ENCODE measurements around the gene MRTFB. TPM values are rescaled to one million over a fixed set of nuclear protein-coding genes. Genes with fewer than 3 reads are reported as not detected.

The MRTFB gene
- total and polyA plus RNA-seq, 4 donors, result 19.1 to 32.1 (median 25.1) TPM

DNA sequence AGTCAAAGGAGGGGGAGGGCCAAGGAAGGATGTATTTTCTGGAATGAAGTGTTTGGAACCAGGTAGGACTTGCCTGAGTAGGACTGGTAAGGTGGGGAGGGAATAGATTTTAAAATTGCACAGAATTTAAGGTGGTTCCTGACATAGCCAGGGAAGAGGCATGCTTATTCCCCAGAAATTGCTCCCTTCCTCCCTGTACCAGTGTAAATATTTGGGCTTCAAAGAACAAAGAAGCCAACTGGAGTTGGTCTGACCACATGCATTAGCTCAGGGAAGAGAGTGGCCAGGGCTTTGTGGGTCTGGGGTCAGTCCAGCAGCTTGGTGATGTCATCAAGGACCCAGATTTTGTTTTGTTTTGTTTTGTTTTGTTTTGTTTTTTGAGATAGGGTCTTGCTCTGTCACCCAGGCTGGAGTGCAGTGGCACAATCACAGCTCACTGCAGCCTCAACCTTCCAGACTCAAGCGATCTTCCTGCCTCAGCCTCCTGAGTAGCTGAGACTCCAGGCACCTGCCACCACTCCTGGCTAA, 9.3 kb upstream of the MRTFB start:
- no peak overlapping the region for H3K27ac ChIP-seq (ENCODE audit: low read depth, low read length)

DNA sequence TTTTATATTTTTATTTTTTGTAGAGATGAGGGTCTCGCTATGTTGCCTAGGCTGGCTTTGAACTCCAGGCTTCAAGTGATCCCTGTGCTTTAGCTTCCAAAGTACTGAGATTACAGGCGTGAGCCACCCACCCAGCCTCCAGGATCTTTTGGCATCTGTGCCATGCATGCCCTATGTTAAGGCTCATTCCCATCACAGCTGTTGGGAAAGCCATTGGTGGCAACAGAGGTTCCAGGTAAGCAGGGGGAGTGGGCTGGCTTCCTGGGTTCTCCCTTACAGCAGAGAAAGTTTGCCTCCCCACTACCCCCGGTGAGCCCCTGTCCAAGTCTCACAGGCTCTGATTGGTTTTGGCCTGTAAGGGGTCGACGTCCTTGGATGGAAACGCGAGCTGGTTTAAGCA, 8.9 kb upstream of the MRTFB start:
- WGBS (ENCODE audit: insufficient coverage), result 54% methylated on average over 2 of the region's 7 CpGs
- no peak overlapping the region for H3K27ac ChIP-seq (ENCODE audit: low read depth, low read length)
- no peaks in the 10 kb centered on the region for H3K36me3 ChIP-seq (ENCODE audit: control insufficient read depth, insufficient read depth, low read length)
- H3K9me3 ChIP-seq (ENCODE audit: control insufficient read depth, insufficient read depth, low read length), result no peaks in the 10 kb centered on the region
- no peak for DNase-seq (ENCODE audit: low read depth in 4 of 6, low spot score in 6 of 6)
- no peaks in the 10 kb centered on the region for H3K4me1 ChIP-seq (ENCODE audit: control insufficient read depth, insufficient read depth, low read length)
- no peak overlapping the region for H3K4me3 ChIP-seq (ENCODE audit: low read depth, low read length)
- no peaks in the 10 kb centered on the region for H3K27me3 ChIP-seq (ENCODE audit: control insufficient read depth, insufficient read depth, low read length)

More for the DNA sequence above, 9.3 kb upstream of the MRTFB start:
- Histone ChIP-seq H3K9me3 (ENCODE audit: control insufficient read depth, insufficient read depth, low read length) (no peaks in the 10 kb centered on the region), H3K4me3 (ENCODE audit: low read depth, low read length) (no peak overlapping the region), H3K4me1 (ENCODE audit: control insufficient read depth, insufficient read depth, low read length) (no peaks in the 10 kb centered on the region), H3K36me3 (ENCODE audit: control insufficient read depth, insufficient read depth, low read length) (no peaks in the 10 kb centered on the region), H3K27me3 (ENCODE audit: control insufficient read depth, insufficient read depth, low read length) (no peaks in the 10 kb centered on the region)
- WGBS (ENCODE audit: insufficient coverage), result no CpG with 5 or more reads among the region's 1 CpG
- DNase-seq (ENCODE audit: low read depth in 4 of 6, low spot score in 6 of 6), result no peak

- Histone ChIP-seq H3K27ac (ENCODE audit: low read depth, low read length) (no peak overlapping the region), H3K27me3 (ENCODE audit: control insufficient read depth, insufficient read depth, low read length) (no peaks in the 10 kb centered on the region), H3K4me1 (ENCODE audit: control insufficient read depth, insufficient read depth, low read length) (no peaks in the 10 kb centered on the region), H3K9me3 (ENCODE audit: control insufficient read depth, insufficient read depth, low read length) (no peaks in the 10 kb centered on the region), H3K4me3 (ENCODE audit: low read depth, low read length) (no peak overlapping the region), H3K36me3 (ENCODE audit: control insufficient read depth, insufficient read depth, low read length) (no peaks in the 10 kb centered on the region)
- DNase-seq (ENCODE audit: low read depth in 4 of 6, low spot score in 6 of 6), result no peak
- WGBS (ENCODE audit: insufficient coverage), result 100% methylated on average over 4 of the region's 6 CpGs
Measured at GRCh38 chr16:14063618-14064581, 7.2 kb upstream of the MRTFB start.

DNA sequence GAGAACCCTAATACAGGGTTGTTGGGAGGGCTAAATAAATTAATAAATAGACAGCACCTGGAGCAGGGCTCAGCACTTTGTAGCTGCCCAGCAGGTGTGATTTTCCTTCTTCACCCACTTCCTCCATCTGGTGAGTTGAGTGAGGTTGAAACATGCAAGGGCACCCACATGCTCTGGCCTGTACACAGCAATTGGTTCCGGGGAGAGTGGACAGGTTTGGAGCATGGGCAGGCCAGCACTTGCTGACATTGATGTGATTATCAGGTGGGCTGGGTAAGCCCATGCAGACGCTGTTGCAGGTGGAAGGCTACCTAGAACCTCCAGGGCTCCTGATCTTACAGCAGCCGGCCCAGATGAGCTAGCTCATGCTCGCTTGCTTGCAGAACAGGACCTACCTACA, 1.3 kb upstream of the MRTFB start:
- Histone ChIP-seq H3K4me3 (ENCODE audit: low read depth, low read length) (no peak overlapping the region), H3K27ac (ENCODE audit: low read depth, low read length) (no peak overlapping the region), H3K4me1 (ENCODE audit: control insufficient read depth, insufficient read depth, low read length) (peaks cover 16% of the 10 kb centered on the region), H3K9me3 (ENCODE audit: control insufficient read depth, insufficient read depth, low read length) (no peaks in the 10 kb centered on the region), H3K36me3 (ENCODE audit: control insufficient read depth, insufficient read depth, low read length) (no peaks in the 10 kb centered on the region), H3K27me3 (ENCODE audit: control insufficient read depth, insufficient read depth, low read length) (no peaks in the 10 kb centered on the region)
- WGBS (ENCODE audit: insufficient coverage), result 84% methylated on average over 4 of the region's 4 CpGs
- DNase-seq (ENCODE audit: low read depth in 4 of 6, low spot score in 6 of 6), result no peak

- Histone ChIP-seq H3K9me3 (ENCODE audit: control insufficient read depth, insufficient read depth, low read length) (no peaks in the 10 kb centered on the region), H3K27ac (ENCODE audit: low read depth, low read length) (peak overlapping the region; percentile 64), H3K27me3 (ENCODE audit: control insufficient read depth, insufficient read depth, low read length) (no peaks in the 10 kb centered on the region), H3K4me1 (ENCODE audit: control insufficient read depth, insufficient read depth, low read length) (peaks cover 16% of the 10 kb centered on the region), H3K36me3 (ENCODE audit: control insufficient read depth, insufficient read depth, low read length) (no peaks in the 10 kb centered on the region), H3K4me3 (ENCODE audit: low read depth, low read length) (peak overlapping the region; percentile 78)
- DNase-seq (ENCODE audit: low read depth in 4 of 6, low spot score in 6 of 6), result peak in 1 of 6 donors; percentile 2
- 50% methylated on average over 2 of the region's 4 CpGs for whole genome bisulfite sequencing (ENCODE audit: insufficient coverage)
Measured at GRCh38 chr16:14070555-14070876, 603 bp upstream of the MRTFB start.

- H3K27ac ChIP-seq (ENCODE audit: low read depth, low read length), result no peak overlapping the region
- DNase-seq (ENCODE audit: low read depth in 4 of 6, low spot score in 6 of 6), result peak in 2 of 6 donors; percentile 15 to 51
- no peaks in the 10 kb centered on the region for H3K27me3 ChIP-seq (ENCODE audit: control insufficient read depth, insufficient read depth, low read length)
- H3K9me3 ChIP-seq (ENCODE audit: control insufficient read depth, insufficient read depth, low read length), result no peaks in the 10 kb centered on the region
- 0% methylated on average over 21 of the region's 32 CpGs for WGBS (ENCODE audit: insufficient coverage)
- no peaks in the 10 kb centered on the region for H3K36me3 ChIP-seq (ENCODE audit: control insufficient read depth, insufficient read depth, low read length)
- peak overlapping the region; percentile 78 for H3K4me3 ChIP-seq (ENCODE audit: low read depth, low read length)
- peaks cover 16% of the 10 kb centered on the region for H3K4me1 ChIP-seq (ENCODE audit: control insufficient read depth, insufficient read depth, low read length)
Measured at GRCh38 chr16:14071576-14072271, 605 bp downstream of the MRTFB start.

GRCh38 chr16:14072360-14072759, 1.2 kb downstream of the MRTFB start:
- WGBS (ENCODE audit: insufficient coverage), result 97% methylated on average over 4 of the region's 6 CpGs
- Histone ChIP-seq H3K27me3 (ENCODE audit: control insufficient read depth, insufficient read depth, low read length) (no peaks in the 10 kb centered on the region), H3K4me1 (ENCODE audit: control insufficient read depth, insufficient read depth, low read length) (peaks cover 16% of the 10 kb centered on the region), H3K36me3 (ENCODE audit: control insufficient read depth, insufficient read depth, low read length) (no peaks in the 10 kb centered on the region), H3K4me3 (ENCODE audit: low read depth, low read length) (no peak overlapping the region), H3K9me3 (ENCODE audit: control insufficient read depth, insufficient read depth, low read length) (no peaks in the 10 kb centered on the region), H3K27ac (ENCODE audit: low read depth, low read length) (no peak overlapping the region)
- DNase-seq (ENCODE audit: low read depth in 4 of 6, low spot score in 6 of 6), result no peak

DNA sequence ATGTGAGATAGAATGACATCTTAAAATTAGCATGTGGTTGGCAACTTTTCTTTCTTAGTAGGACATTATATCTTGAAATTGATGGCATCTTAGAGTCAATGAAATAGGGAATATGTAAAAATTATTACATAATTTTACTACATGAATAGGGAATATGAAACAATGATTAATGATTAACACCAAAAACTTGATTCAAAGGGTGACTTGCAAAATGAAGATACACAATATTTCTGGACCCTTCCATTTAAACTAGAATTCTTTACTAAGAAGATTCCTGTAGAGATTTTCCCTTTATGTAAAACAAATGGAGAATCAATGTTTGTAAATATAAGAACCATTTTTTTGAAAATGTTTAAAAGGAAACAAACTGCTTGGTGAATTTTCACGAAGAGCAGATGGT, 3.4 kb downstream of the MRTFB start:
- DNase-seq (ENCODE audit: low read depth in 4 of 6, low spot score in 6 of 6), result no peak
- H3K27me3 ChIP-seq (ENCODE audit: control insufficient read depth, insufficient read depth, low read length), result no peaks in the 10 kb centered on the region
- WGBS (ENCODE audit: insufficient coverage), result 86% methylated on average over 1 of the region's 1 CpG

GRCh38 chr16:14077918-14078317, 6.8 kb downstream of the MRTFB start:
- 54% methylated on average over 2 of the region's 2 CpGs for WGBS (ENCODE audit: insufficient coverage)
- Histone ChIP-seq H3K36me3 (ENCODE audit: control insufficient read depth, insufficient read depth, low read length) (peaks cover 7% of the 10 kb centered on the region), H3K9me3 (ENCODE audit: control insufficient read depth, insufficient read depth, low read length) (no peaks in the 10 kb centered on the region), H3K27ac (ENCODE audit: low read depth, low read length) (no peak overlapping the region), H3K4me3 (ENCODE audit: low read depth, low read length) (no peak overlapping the region), H3K4me1 (ENCODE audit: control insufficient read depth, insufficient read depth, low read length) (no peaks in the 10 kb centered on the region), H3K27me3 (ENCODE audit: control insufficient read depth, insufficient read depth, low read length) (no peaks in the 10 kb centered on the region)
- no peak for DNase-seq (ENCODE audit: low read depth in 4 of 6, low spot score in 6 of 6)

More for the DNA sequence above, 3.4 kb downstream of the MRTFB start:
- Histone ChIP-seq H3K36me3 (ENCODE audit: control insufficient read depth, insufficient read depth, low read length) (no peaks in the 10 kb centered on the region), H3K4me1 (ENCODE audit: control insufficient read depth, insufficient read depth, low read length) (peaks cover 16% of the 10 kb centered on the region), H3K4me3 (ENCODE audit: low read depth, low read length) (no peak overlapping the region), H3K9me3 (ENCODE audit: control insufficient read depth, insufficient read depth, low read length) (no peaks in the 10 kb centered on the region), H3K27ac (ENCODE audit: low read depth, low read length) (no peak overlapping the region)

Data from spinal cord (tissue), 10 donors.